ENCODE results near the gene TIMD4.
"Not testable (repeated sequence)": the region's sequence is repeated elsewhere in the genome, so short reads cannot be mapped to it uniquely, and the experiment has no call there.

TIMD4 gene

DNA sequence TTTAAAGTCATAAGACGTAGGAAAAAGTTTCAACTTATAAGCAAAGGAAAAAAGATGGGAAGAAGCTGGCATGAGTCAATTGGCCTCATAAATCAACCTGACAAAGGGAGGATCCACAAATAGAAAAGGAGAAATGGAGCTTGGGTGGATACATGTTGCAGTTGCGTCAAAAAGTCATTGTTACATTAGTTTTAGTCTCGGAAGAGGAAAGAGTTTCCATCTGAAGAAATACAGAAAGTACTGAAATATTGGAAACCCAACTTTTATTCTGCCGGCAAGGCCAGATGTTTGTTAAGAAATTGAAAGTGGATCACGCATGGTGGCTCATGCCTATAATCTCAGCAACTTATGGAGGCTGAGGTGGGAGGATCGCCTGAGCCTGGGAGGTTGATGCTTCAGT is 11.3 kb upstream of the TIMD4 start:
- no peak for DNase-seq (ENCODE audit: low read depth)
- no peak overlapping the region for H3K4me3 ChIP-seq (ENCODE audit: control insufficient read depth, low read depth, low read length)
- TF ChIP-seq CTCF (IDR thresholded peaks at IDR 0.05; ENCODE audit: control insufficient read depth, insufficient read depth, low read depth, low read length, missing control alignments) = no peak

- TF ChIP-seq CTCF (IDR thresholded peaks at IDR 0.05; ENCODE audit: control insufficient read depth, insufficient read depth, low read depth, low read length, missing control alignments) = no peak
- no peak for DNase-seq (ENCODE audit: low read depth)
- H3K4me3 ChIP-seq (ENCODE audit: control insufficient read depth, low read depth, low read length) = no peak overlapping the region
Observed at GRCh38 chr5:156971848-156972525, 9.0 kb upstream of the TIMD4 start.

DNA sequence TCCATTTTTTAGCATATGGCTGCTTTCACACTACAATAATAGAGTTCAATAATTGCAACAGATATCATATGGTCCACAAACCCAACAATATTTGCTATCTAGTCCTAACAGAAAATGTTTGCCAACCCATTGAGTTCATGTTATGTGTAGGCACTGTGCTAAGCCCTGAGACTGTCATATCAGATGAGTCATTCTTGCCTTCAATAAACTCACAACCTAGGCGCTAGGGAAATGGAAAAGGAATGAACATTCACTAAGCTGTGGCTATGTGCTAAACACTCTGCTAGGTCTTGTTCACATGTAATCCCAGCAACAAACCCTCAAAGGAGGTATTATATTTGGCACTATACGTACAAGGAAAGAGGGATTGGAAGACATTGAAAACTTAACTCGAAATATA is 8.4 kb upstream of the TIMD4 start:
- TF ChIP-seq CTCF (IDR thresholded peaks at IDR 0.05; ENCODE audit: control insufficient read depth, insufficient read depth, low read depth, low read length, missing control alignments) = no peak
- no peak overlapping the region for H3K4me3 ChIP-seq (ENCODE audit: control insufficient read depth, low read depth, low read length)
- no peak for DNase-seq (ENCODE audit: low read depth)

DNA sequence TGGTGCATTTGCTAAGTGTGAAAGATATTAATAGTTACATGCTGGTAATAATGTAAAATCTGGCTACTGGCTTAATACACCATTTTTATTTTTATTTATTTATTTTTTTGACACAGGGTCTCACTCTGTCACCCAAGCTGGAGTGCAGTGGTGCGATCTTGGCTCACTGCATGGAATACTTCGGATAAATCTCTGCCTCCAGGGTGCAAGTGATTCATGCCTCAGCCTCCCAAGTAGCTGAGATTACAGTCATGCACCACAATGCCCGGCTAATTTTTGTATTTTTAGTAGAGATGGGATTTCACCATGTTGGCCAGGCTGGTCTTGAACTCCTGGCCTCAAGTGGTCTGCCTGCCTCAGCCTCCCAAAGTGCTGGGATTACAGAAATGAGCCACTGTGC is 4.4 kb upstream of the TIMD4 start:
- DNase-seq (ENCODE audit: low read depth); H3K4me3 ChIP-seq (ENCODE audit: control insufficient read depth, low read depth, low read length): not testable (repeated sequence)

- TF ChIP-seq CTCF (IDR thresholded peaks at IDR 0.05; ENCODE audit: control insufficient read depth, insufficient read depth, low read depth, low read length, missing control alignments) = no peak
- no peak overlapping the region for H3K4me3 ChIP-seq (ENCODE audit: control insufficient read depth, low read depth, low read length)
- no peak for DNase-seq (ENCODE audit: low read depth)
Observed at GRCh38 chr5:156956321-156956720, 6.7 kb downstream of the TIMD4 start.

DNA sequence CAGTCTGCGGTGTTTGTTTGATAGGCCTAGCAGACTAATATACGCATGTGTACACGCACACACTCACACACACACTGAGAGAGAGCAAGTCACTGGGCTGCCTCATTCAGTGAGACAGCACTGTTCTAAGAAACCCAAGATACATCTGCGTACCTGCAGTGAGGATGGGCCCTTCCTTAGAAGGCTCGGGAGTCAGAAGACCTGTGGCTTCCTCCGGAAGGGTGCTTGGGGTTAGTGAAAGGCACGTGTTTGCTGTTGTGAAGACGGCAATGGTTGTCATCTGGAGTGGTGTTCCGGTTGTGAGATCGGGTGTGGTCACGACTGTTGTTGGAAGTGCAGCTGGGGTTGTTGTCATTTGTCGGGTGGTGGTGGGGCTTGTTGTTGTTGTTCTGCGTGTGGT is 11.7 kb downstream of the TIMD4 start:
- no peak overlapping the region for H3K4me3 ChIP-seq (ENCODE audit: control insufficient read depth, low read depth, low read length)
- no peak for TF ChIP-seq CTCF (IDR thresholded peaks at IDR 0.05; ENCODE audit: control insufficient read depth, insufficient read depth, low read depth, low read length, missing control alignments)
- no peak for DNase-seq (ENCODE audit: low read depth)

DNA sequence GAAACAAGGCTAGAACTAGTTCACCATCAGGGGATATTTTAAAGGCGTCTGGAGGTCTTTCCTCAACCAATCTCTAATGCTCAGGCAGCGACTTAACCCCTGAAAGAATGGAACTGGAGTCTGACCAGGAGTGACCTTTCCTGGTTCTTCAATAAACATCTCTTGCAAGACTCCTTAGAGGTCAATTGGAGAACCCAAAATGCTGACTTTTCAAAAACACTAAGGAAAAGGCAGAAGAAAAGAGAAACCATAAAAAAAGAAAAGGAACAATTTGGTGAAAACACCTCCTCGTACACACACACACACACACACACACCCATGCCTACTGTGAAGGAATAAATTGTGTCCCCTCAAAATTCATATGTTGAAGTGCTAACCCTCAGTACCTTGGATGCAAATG is 12.3 kb downstream of the TIMD4 start:
- no peak for TF ChIP-seq CTCF (IDR thresholded peaks at IDR 0.05; ENCODE audit: control insufficient read depth, insufficient read depth, low read depth, low read length, missing control alignments)
- no peak for DNase-seq (ENCODE audit: low read depth)
- H3K4me3 ChIP-seq (ENCODE audit: control insufficient read depth, low read depth, low read length) = no peak overlapping the region
